Panc1 (cell line): ENCODE measurements around the gene GRID1. TPM values are rescaled to one million over a fixed set of nuclear protein-coding genes. Genes with fewer than 3 reads are reported as not detected.

Experiments used
- ATAC-seq: fragments of 200-7000 bp; cut with Tn5 transposase; 2 replicates; pipeline ENCODE4 v1.9.1; 2020; ENCODE audit warnings: mild to moderate bottlenecking, moderate library complexity
- BruUV-seq: library from RNA; stranded (reverse); fragments of 400-500 nt; replicated peaks from 2 replicates; lab custom pipeline; 2021; lab: Mats Ljungman, UMichigan
- CTCF ChIA-PET: fragments of 300-600 bp; sonication (Branson Sonifier 250); formaldehyde crosslinking; loops from one replicate; lab custom pipeline; 2022; ENCODE audit warnings: antibody characterized with exemption; lab: Charles Lee
- POLR2A ChIA-PET: fragments of 300-600 bp; sonication (Branson Sonifier 250); formaldehyde crosslinking; loops from one replicate; lab custom pipeline; 2022; ENCODE audit warnings: antibody characterized with exemption; lab: Charles Lee
- DNase-seq: peaks from one replicate; pipeline ENCODE4 v3.0.0-alpha.2; 2010; ENCODE audit warnings: low read depth, low spot score
- H3K27ac ChIP-seq: 2 replicates; pipeline ENCODE4 v1.5.1; 2011; ENCODE audit warnings: mild to moderate bottlenecking, low read length, inconsistent platforms
- H3K27me3 ChIP-seq: fragments of 200-500 bp; sonication (Bioruptor generic); 2 replicates; pipeline ENCODE4 v1.6.0; 2014; ENCODE audit warnings: low read length, inconsistent platforms; ENCODE audit not compliant: control insufficient read depth, insufficient read depth
- H3K36me3 ChIP-seq: fragments of 200-500 bp; sonication (Bioruptor generic); 2 replicates; pipeline ENCODE4 v1.5.1; 2014; ENCODE audit warnings: inconsistent platforms, mild to moderate bottlenecking, low read length, moderate library complexity; ENCODE audit not compliant: control insufficient read depth, insufficient read depth
- H3K4me1 ChIP-seq: 2 replicates; pipeline ENCODE4 v1.5.1; 2011; ENCODE audit warnings: inconsistent platforms, mild to moderate bottlenecking, low read length, moderate library complexity; ENCODE audit not compliant: control insufficient read depth, insufficient read depth
- H3K4me3 ChIP-seq, 2 experiments: 2 replicates each; pipeline ENCODE4 v1.5.1; 2011 to 2012; ENCODE audit warnings: low read depth in 2 of 2, low read length in 2 of 2, mild to moderate bottlenecking in 2 of 2, inconsistent platforms in 1 of 2, moderate library complexity in 1 of 2
- H3K9me3 ChIP-seq: fragments of 200-500 bp; sonication (Bioruptor generic); 2 replicates; pipeline ENCODE4 v1.5.1; 2014; ENCODE audit warnings: low read depth, mild to moderate bottlenecking, inconsistent platforms, low read length, moderate library complexity; ENCODE audit not compliant: control insufficient read depth, insufficient read depth
- CTCF ChIP-seq: fragments of 450-650 bp; IDR thresholded peaks from 2 replicates; pipeline ENCODE4 v1.5.1; 2017; ENCODE audit warnings: mild to moderate bottlenecking
- POLR2AphosphoS5 ChIP-seq: IDR thresholded peaks from 2 replicates; pipeline ENCODE4 v1.6.1; 2012; ENCODE audit warnings: mild to moderate bottlenecking, low read depth, low read length, moderate library complexity
- REST ChIP-seq, 2 experiments: IDR thresholded peaks; 2 replicates each; pipeline ENCODE4 v1.6.1; 2011 to 2012; ENCODE audit warnings: low read depth in 2 of 2, control low read depth in 1 of 2, low read length in 1 of 2, mild to moderate bottlenecking in 1 of 2, moderate library complexity in 1 of 2; ENCODE audit not compliant: insufficient read depth in 1 of 2
- SIN3A ChIP-seq: IDR thresholded peaks from 2 replicates; pipeline ENCODE4 v1.6.1; 2012; ENCODE audit warnings: low read depth, mild to moderate bottlenecking, low read length, moderate library complexity, borderline replicate concordance; ENCODE audit not compliant: insufficient read depth
- TCF7L2 ChIP-seq: IDR thresholded peaks from 2 replicates; pipeline ENCODE4 v1.6.1; 2011; ENCODE audit warnings: mild to moderate bottlenecking, low read depth, low read length, inconsistent platforms
- in situ Hi-C: cut with HindIII; loops from 2 replicates; pipeline ENCODE4 v1.10.0; 2016; ENCODE audit warnings: low sequenced_read_pairs, low pct_unique_long_range_greater_than_20kb
- intact Hi-C: fragments of 100-400 bp; cut with micrococcal nuclease; formaldehyde crosslinking; loops from one replicate; pipeline ENCODE4 v1.10.0; 2022; ENCODE audit not compliant: unreplicated experiment
- total RNA-seq: library from RNA; stranded (reverse); gene quantifications from one replicate; pipeline ENCODE4 v1.2.1, GENCODE V29; 2021; ENCODE audit not compliant: unreplicated experiment

The GRID1 gene
- total RNA-seq, 1 experiment from 2014 or later = 2.3 TPM

GRCh38 chr10:85926986-85927385 lies 439.6 kb downstream of the GRID1 start:
- in situ Hi-C loops (no loop called here), intact Hi-C loops (no loop called here)
- BruUV-seq = no TSS peak
- ChIA-PET POLR2A (no interaction called here), CTCF (no interaction called here)
- H3K4me1 ChIP-seq = no peaks in the 10 kb centered on the region
- H3K36me3 ChIP-seq = no peaks in the 10 kb centered on the region
- TF ChIP-seq POLR2AphosphoS5 = no peak
- TF ChIP-seq CTCF = no peak
- no peak for TF ChIP-seq SIN3A
- TF ChIP-seq TCF7L2 = no peak
- no peak for TF ChIP-seq REST (IDR thresholded peaks at IDR 0.05; ENCODE audit: insufficient read depth in 1 of 2, low read depth in 2 of 2, low read length in 1 of 2)
- H3K9me3 ChIP-seq = no peaks in the 10 kb centered on the region
- DNase-seq (no peak), ATAC-seq (no peak)
- no peak overlapping the region for H3K4me3 ChIP-seq
- no peak overlapping the region for H3K27ac ChIP-seq
- H3K27me3 ChIP-seq = no peaks in the 10 kb centered on the region

GRCh38 chr10:85926136-85926535 lies 440.5 kb downstream of the GRID1 start:
- TF ChIP-seq POLR2AphosphoS5 (no peak), REST (IDR thresholded peaks at IDR 0.05; ENCODE audit: insufficient read depth in 1 of 2, low read depth in 2 of 2, low read length in 1 of 2) (no peak), SIN3A (no peak), TCF7L2 (no peak), CTCF (no peak)
- intact Hi-C loops = no loop called here

More at GRCh38 chr10:85926136-85926535, 440.5 kb downstream of the GRID1 start:
- H3K27me3 ChIP-seq = no peaks in the 10 kb centered on the region
- in situ Hi-C loops = no loop called here
- H3K4me3 ChIP-seq = no peak overlapping the region
- no peaks in the 10 kb centered on the region for H3K4me1 ChIP-seq
- no peaks in the 10 kb centered on the region for H3K36me3 ChIP-seq
- CTCF ChIA-PET = no interaction called here
- H3K27ac ChIP-seq = no peak overlapping the region
- H3K9me3 ChIP-seq = no peaks in the 10 kb centered on the region
- DNase-seq (no peak), ATAC-seq (no peak)
- POLR2A ChIA-PET = no interaction called here
- BruUV-seq = no TSS peak
